HG03571 (cell line): ENCODE results near the gene BTBD19.
"Not testable (repeated sequence)": the region's sequence is repeated elsewhere in the genome, so short reads cannot be mapped to it uniquely, and the experiment has no call there.

ENCODE experiments used
- ATAC-seq: cut with Tn5 transposase; IDR thresholded peaks from one replicate; pipeline ENCODE4 v1.9.1; 2021; ENCODE audit not compliant: unreplicated experiment

BTBD19 gene

DNA sequence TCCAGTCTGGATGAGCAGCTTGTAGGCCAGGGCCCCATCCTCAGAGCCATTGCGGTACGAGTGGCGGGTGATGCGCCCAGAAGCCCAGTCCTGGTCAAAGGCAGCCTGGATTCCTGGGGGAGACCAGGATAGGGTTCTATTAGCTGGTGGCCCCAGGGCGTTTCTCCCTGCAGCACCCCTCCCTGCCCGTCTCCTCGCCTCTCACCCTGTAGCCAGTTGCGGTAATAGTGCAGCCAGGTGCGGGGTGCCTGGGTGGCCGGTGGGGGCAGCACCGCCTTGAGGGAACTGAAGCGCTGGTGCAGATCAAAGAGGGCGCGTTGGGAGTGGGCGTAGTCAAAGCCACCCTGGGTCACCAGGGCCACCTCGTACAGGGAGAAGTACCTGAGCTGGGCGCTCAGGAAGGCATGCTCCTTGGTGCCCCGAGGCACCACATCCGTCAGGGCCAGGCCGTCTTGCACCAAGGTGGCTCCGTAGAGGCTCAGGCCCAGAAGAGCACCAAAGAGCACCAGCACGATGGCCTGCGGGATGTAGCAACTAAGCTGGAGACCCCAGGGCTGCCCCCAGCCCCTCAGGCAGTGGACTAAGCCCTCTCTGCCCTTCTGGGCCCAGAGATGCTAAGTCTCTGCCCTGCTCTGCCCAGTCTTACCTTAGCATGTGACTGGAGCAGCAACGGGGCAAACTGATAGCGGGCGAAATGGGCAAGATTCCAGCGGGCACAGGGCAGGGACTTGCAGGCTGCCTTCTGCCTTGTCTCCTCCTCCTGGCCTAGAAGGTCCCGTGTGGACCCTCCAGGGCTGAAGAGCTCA, 19.1 kb downstream of the BTBD19 start:
- no peak for ATAC-seq

DNA sequence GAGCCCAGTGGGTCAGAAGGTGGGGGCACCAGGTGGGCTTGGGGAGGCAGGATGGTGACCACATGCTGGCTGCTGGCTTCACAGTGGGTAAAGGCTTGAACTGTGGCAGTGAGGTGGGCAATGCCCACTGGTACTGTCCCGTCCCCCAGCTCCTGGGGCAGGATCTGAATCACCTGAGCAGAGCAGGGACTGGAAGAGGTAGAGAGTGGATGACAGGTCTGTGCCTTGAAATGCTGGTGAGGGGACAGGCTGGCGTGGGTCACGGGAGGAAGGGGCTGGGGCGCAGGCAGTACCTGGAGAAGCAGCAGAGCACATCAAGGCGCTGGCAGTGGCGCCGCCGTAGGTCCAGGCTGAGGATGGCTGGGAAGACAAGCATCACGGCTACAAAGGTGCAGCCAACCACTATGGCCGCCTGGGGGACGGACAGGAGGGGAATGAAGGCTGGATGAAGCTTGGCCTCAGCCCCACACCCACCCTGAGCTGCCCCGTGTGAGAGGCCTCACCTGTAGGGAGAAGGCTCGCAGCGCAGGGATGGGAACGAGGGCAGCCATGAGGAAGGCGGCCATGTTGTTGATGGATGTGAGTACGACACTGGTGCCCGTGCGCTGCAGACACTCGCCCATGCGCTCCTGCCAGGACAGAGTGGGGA, 19.8 kb downstream of the BTBD19 start:
- no peak for ATAC-seq

DNA sequence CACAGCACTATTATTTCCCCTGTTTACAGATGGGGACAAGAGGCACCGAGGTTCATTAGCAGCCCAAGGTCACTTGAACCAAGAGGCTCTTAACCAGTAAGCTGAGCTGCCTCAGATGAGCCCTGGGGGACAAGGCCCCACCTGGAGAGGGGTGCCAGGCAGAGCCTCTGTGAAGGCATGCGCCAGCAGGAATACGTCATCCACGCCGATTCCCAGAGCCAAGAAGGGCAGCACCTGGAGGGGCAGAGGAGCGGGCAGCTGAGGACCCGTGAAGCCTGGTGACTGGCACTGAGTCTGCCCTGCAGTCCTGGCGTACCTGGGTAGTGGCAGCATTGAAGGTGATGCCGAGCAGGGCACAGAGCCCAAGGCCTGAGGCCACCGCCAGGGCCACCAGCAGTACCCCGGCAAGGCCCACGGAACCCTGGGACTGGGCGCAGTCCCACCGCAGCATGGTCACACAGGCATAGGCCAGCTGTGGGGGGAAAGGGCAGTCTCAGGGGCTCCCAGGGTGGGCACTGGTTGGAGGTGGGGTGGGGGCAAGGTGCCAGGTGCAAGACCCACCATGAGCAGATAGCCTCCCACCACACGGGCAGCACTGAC, 20.6 kb downstream of the BTBD19 start:
- no peak for ATAC-seq

DNA sequence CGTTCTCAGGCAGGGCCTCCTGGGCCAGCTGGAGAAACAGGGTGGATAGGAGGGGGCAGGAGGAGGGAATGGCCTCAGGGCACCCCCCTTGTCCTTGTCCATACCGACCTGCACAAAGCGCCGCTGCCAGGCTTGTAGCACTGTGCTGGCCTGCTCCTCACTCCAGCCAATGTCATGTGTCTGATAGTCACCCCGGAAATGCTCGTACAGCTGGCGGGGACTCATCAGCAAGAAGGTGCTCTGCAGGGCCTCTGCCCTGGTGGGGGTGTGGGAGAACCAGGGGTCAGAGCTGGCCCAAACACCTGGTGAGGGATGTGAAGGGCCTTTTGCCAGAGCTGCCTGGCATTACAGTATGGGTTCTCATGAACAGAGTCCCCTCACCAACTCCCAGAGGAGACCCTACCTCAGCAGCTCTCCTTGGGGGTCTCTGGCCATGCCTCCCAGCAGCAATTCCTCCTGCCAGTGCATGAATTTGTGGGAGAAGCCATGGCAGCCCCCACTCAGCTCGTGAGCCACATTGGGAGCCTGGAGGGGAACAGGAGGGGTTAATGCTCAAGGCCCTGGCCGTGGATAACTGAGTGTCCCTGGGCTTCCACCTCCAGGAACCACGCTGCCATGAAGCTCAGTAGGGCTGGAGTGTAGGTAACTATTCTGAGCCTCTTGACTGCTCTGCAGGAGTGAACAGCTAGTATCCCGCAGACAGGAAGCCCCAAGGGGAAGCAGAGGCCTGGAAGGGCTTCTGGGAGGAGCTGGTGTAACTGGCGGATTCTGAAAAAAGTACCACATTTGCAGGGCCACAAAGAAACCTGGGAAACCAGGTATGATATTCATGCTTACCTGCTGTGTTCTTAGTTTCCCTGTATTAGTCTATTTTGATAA, 21.4 kb downstream of the BTBD19 start:
- ATAC-seq, result no peak

DNA sequence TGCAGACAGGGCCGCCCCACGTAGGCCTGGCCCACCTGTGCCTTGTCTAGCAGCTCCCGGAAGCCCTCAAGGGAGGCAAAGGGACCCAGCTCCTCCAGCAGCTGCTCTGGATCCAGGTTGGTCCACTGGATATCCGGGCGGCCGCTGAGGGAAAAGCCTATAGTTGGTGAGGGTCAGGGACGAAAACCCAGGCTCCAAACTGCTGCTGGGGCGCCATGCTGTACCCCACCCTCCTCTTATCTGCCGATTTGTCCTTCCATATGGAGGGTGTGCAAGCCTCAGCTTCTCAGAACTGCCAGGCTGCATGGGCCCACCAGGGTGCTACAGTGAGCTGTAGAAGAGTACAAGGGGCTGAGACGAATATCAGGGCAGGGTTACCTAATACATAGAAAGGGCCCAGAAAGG, 22.6 kb downstream of the BTBD19 start:
- ATAC-seq, result no peak

DNA sequence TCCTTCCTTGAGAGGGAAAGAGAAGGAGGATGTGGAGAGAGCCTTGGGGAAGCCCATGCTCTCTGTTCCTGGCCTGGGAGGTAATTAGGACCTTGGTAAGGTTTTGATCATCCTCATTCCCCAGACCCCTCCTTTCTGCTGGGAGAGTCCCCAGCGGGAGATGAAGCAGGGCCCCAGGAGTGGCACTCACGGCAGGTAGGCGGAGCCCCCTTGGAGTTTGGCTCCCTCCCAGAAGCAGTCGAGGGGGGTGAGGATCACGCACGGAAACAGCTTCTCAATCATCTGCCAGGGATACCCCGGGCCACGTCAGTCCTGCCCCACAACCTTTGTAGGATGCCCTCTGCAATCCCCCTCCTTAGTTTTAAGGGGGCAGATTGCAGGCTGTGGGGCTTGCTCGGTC, 23.2 kb downstream of the BTBD19 start:
- no peak for ATAC-seq

DNA sequence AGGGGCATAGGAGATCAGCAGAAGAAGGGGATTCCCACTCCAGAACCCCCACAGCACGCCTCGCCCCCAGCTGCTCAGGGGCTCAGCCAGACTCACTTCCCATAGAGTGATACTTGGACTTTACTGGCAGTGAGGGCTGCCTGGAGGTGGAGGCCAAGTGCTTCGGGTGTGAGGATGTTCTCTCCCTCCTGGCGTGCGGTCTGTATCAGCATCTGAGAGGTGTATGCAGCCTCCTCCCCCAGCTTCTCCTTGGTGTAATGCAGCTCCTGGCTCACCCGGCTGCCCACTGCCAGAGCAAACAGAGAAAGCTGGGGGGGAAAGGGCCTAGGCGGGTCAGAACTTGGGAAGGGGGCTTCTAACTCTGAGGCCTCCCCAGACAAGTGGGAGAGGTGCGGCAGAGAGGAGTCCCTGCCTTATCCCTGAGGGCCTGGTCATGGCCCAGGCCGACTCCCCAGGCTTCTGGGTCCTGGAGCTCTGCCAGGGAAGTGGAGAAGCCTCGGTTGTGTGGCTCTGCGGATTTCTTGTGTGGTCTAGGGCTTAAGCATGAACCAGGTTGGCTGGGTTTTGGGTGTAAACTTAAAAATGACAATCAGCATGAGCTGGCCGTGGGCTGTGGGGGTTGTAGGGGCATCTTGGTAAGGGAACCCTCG, 23.9 kb downstream of the BTBD19 start:
- no peak for ATAC-seq

DNA sequence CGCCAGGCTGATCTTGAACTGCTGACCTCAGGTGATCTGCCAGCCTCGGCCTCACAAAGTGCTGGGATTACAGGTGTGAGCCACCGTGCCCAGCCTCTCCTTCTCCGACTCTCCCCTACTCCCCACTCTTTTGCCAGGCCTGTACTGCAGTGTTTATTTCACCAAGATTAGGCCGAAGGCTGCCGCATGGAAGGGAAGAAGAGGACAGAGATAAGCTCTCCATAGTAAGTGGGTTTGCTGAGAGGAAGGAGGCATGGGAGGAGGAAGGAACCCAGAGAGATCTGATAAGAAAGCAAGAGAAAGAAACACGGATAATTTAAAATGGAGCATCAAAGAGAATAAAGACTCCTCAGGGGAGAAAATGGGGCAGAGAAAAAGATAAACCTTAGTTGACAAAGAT, 26.0 kb downstream of the BTBD19 start:
- ATAC-seq, result no peak

DNA sequence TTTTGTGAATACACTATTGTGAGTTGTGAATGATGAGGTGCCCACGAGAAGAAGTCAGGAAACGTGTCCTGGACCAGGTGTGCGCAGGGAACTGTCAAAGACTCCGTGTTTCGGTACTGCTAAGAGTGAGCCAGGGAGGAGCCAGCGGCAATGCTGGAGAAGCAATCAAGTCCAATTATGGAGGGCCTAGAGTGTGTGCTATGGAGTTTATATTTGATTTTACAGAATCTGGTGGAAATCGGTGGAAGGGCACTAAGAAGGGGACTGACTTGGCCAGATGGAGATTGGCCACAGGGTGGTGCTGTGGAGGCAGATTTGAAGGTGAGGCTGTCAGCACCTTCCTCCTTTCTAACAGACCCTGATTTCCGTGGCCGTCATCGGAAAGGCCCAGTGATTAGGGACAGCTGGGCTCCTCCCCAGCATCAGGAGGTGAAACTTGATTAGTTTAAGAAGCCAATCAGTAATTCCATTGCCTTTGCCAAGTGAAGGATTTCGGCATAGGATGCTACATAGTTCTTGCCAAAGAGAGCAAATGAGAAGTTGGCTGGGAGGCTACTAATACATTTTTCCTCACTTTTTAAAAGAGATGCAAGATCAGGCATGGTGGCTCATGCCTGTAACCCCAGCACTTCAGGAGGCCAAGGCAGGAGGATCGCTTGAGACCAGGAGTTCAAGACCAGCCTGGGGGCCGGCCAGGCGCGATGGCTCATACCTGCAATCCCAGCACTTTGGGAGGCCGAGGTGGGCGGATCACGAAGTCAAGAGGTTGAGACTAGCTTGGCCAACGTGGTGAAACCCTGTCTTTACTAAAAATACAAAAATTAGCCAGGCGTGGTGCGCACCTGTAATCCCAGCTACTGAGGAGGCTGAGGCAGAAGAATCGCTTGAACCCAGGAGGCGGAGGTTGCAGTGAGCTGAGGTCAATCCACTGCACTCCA, 27.7 kb downstream of the BTBD19 start:
- ATAC-seq, result no peak

DNA sequence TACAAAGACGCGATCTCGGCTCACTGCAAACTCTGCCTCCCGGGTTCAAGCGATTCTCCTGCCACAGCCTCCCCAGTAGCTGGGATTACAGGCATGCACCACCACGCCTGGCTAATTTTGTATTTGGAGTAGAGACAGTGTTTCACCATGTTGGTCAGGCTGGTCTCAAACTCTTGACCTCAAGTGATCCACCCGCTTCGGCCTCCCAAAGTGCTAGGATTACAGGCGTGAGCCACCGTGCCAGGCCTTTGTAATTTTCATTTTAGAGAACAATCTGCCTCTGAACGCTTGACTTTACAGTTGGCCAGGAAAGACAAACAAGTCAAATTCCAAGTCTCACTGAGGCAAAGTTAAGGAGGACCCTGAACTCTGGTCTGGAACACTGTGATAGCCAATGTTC, 30.0 kb downstream of the BTBD19 start:
- ATAC-seq, result not testable (repeated sequence)

DNA sequence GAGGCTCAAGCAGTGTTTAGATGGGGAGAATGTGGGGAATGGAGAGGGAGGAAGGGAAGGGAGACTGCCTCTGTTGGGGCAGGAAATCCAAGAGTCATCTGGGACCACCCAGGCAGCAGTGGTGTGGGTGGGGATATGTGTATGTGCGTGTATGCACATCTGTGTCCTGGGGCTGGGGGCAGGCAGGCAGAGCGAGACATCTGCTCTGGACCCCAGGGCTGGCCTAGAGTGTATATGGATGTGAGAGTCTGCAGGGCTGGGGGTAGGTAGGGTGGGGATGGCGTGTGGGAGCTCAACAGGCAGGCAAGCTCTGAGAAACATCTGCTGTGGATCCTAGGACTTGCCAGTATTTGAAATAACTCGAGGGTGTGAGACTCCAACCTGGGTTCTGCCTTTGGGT, 31.3 kb downstream of the BTBD19 start:
- ATAC-seq, result no peak

DNA sequence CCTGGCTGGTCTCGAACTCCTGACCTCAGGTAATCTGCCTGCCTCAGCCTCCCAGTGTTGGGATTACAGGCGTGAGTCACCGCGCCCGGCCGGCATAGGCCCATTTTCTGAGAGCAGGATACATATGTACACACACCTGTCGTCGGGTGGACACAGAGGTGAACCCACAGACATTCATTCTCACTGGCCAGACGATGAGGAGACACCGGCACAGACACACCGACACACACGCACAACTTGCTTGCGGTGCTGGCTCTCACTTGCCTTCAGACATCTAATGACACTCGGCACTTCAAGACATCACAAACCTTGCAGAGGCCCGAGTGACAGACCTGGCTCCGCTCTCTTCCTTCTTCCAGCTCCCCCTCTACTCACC, 34.2 kb downstream of the BTBD19 start:
- ATAC-seq, result no peak

DNA sequence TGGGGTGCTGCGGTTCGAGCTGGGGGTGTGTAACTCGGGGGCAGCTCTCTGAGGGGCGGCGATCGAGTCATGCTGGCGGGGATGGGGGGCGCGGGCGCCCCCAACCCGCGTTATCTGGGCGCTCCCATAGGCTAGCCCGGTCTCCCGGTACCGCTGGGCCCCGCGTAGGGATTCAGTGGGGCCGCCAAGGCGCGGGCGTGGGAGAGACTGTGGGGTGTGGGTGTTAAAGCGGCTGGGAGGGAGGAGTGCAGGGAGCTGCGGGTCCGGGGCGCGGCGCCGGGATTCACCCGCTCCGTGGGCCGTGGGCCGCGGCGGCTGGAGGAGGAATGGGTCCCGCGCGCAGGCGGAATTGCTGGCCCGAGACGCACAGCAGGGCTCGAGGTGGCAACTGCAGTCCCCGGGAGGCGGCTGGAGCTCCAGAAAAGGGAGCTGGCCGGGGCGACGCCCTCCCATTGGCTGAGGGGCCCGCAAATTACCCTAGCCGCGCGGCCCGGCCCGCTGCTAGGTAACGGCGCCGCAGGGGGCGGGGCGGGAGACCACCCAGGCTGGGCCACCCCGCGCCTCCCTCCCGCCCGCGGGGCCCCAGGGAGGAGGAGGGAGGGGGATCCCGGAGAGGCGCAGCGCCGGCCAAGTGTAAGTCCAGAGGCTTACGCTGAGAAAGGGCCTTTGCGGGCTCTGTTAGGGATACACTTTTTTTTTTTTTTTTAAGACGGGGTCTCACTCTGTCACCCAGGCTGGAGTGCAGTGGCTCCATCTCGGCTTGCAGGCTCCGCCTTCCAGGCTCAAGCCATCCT, 34.7 kb downstream of the BTBD19 start, which contains the start of gene PTCH2:
TSS of gene PTCH2 (minus strand) at position 392 of the 794 bp plus-strand sequence. CDS start at position 71, 321 bp downstream.
- no peak for ATAC-seq

DNA sequence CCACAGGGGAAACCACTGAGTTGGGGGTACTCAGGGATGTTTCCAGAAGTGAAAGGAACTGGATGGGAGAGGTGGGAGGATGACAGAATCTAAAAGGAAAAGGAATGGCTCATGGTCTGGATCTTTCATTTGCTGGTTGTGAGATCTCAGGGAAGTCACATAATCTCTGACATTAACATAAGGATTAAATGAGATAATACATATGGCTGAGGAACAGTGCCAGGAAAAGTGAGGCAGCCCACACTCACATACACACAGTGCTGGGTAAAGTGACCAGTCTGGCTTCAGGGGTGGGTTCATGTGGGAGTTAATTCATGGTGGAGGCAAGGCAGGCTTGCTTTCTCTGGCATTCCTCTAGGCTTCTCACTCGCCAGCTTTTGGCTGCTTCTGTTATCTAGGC, 38.7 kb downstream of the BTBD19 start:
- no peak for ATAC-seq

DNA sequence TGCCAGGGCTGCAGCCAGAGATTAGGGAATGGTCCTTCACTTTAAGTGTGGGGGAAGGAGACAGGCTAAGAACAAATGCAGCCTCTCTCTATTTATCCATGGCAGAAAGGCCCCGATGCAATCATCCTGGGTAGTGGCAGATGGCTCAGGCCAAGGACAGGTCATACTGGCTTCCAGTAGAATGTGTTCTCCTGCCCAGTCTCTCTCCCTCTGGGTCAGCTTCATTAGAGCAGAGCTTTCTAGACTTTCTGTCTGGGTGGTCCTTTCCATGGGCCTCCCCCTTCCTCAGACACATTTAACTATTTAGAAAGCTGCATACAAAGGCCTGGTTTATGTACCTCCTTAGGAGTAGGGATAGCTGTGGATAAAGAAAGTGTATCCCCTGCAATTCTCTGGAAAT, 39.5 kb downstream of the BTBD19 start:
- ATAC-seq, result no peak

DNA sequence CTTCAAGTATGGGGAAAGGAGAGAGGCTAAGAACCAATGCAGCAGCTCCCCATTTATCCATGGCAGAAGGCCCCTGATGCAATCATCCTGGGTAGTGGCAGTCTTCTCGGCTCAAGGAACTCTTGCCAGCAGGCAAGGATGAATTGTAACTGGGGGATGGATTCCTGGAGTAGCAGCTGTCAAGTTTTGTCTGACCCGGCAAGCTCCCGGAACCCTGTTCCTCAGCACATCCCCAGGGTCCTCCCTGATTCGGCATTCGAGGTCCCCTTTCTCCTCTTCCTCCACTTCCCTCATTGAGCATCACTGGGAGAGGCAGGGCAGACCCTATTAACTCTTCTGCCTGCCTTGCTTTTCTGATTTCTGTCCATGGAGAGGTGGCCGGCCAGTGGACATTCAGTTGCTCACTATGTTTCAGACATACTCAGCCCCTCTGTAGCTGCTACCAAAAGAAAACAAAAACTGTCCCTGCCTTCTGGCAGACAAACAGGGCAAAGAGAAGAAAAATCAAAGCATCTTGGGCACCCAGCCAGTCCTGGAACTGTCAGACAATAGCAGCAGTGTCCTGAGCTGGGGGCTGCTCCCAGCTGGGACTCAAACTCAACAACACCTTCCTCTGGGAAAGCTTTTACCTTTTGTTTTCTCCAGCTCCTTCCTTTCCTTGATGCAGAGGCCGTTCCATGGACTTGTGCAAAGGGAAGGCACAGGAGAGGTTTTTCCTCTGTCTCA, 40.3 kb downstream of the BTBD19 start:
- ATAC-seq, result no peak

DNA sequence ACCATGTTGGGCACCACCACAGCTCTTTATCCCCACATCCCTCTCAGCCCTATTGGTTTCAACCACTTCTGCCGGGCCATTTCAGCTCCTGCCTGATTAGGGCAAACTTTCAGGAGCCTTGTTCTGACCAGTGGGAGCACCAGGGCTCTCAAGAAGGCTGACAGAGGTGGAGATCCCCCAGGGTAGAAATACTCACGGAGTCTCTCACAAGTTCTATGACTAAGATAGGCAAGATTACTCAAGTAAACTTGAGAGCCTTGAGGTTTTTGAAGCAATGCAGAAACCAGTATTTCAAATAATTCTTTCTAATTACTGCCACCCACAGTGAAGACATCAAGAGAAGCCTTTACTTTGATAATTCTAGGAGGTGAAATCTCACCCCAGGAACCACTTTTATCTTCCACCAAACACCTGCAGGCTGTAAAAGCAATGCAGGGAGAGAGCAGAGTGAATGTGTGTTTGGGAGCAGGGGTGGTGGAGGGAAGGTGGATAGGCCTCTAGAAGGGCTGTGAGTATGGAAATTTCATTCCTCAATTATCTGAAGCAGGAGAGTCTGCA, 41.3 kb downstream of the BTBD19 start:
- no peak for ATAC-seq

DNA sequence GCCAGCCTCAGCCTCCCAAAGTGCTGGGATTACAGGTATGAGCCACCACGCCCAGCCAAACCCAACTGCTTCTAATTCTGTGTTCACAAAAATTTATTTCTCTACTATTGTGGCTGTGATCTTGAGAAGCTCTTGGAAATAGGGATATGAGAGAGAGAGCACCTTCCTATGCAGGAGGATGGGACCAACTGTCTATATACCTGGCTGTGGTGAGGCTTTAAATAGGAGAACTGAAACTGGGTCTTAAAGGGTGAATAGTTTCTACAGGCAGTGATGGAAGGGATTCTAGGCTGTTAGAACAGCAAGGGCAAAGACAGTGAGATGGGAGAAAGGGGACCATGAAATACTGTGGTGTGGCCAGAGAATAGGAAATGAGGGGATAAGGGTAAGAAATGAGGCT, 43.0 kb downstream of the BTBD19 start:
- ATAC-seq, result no peak
